Esophagus muscularis mucosa (tissue), 4 donors: ENCODE results near the gene ATP13A2. TPM values are rescaled to one million over a fixed set of nuclear protein-coding genes. Genes with fewer than 3 reads are reported as not detected.

Source experiments
- DNase-seq: peaks from one replicate; pipeline ENCODE4 v3.0.0-alpha.2; 2017; ENCODE audit errors: extremely low spot score
- H3K27ac ChIP-seq, 4 donors: fragments of 200-600 bp; sonication (generic); replicated peaks in 1 of 4; 1 replicate in 3 of 4; 2 replicates in 1 of 4; pipeline ENCODE4 v1.5.1; 2016 to 2019; ENCODE audit warnings: mild to moderate bottlenecking in 1 of 4
- H3K27me3 ChIP-seq, 4 donors: fragments of 200-600 bp; sonication (generic); one replicate each; pipeline versions ENCODE4 v1.5.1 to v1.6.0; 2016 to 2019
- H3K36me3 ChIP-seq, 4 donors: fragments of 200-600 bp; sonication (generic); one replicate each; pipeline ENCODE4 v1.5.1; 2016 to 2019
- H3K4me1 ChIP-seq, 4 donors: fragments of 200-600 bp; sonication (generic); one replicate each; pipeline ENCODE4 v1.5.1; 2016 to 2019
- H3K4me3 ChIP-seq, 4 donors: fragments of 200-600 bp; sonication (generic); 1 replicate in 2 of 4; 2 replicates in 2 of 4; pipeline ENCODE4 v1.5.1; 2016 to 2019; ENCODE audit warnings: mild to moderate bottlenecking in 4 of 4, moderate library complexity in 1 of 4
- H3K9me3 ChIP-seq, 4 donors: fragments of 200-600 bp; sonication (generic); 1 replicate in 3 of 4; 2 replicates in 1 of 4; pipeline ENCODE4 v1.5.1; 2016 to 2019
- EP300 ChIP-seq: sonication (generic); formaldehyde crosslinking; IDR thresholded peaks from one replicate; pipeline ENCODE4 v1.6.1; 2017; ENCODE audit warnings: antibody characterized with exemption
- POLR2A ChIP-seq: fragments of 450-650 bp; IDR thresholded peaks from one replicate; pipeline ENCODE4 v1.6.1; 2017; ENCODE audit warnings: antibody characterized with exemption, moderate library complexity, mild to moderate bottlenecking, low read depth
- POLR2AphosphoS5 ChIP-seq, 2 donors: sonication (generic); formaldehyde crosslinking; IDR thresholded peaks; one replicate each; pipeline ENCODE4 v1.6.1; 2017; ENCODE audit warnings: antibody characterized with exemption in 2 of 2
- WGBS: methylation state at CpG from one replicate; pipeline ENCODE4 v1.1.5; 2018; 5-methylcytosine and 5-hydroxymethylcytosine counted together
- intact Hi-C: fragments of 100-400 bp; cut with DNase I; formaldehyde crosslinking; loops from one replicate; pipeline ENCODE4 v1.15.1; 2023
- total RNA-seq, 4 donors: library from RNA; depleted of rRNA; stranded (reverse); fragments of >200 nt; gene quantifications; one replicate each; pipeline versions ENCODE4 v1.1.0 to v1.2.1, GENCODE V29; 2016
- TF ChIP-seq, protein P1 (sequence below), 3 experiments: fragments of 200-600 bp in 2 of 3; fragments of 450-650 bp in 1 of 3; sonication (generic) in 2 of 3; IDR thresholded peaks; one replicate each; pipeline ENCODE4 v1.5.1; 2017 to 2019; ENCODE audit warnings: antibody characterized with exemption in 3 of 3, mild to moderate bottlenecking in 2 of 3, moderate library complexity in 1 of 3

Gene ATP13A2
- total RNA-seq, 4 donors from 2014 or later, result 16.1 to 30.8 (median 23.2) TPM

- Histone ChIP-seq H3K27ac (no peak overlapping the region), H3K9me3 (no peaks in the 10 kb centered on the region), H3K4me1 (no peaks in the 10 kb centered on the region), H3K36me3 (peaks cover 36 to 95% (median 83%) of the 10 kb centered on the region in 4 donors), H3K27me3 (no peaks in the 10 kb centered on the region), H3K4me3 (no peak overlapping the region)
- 93% methylated on average over 12 of the region's 12 CpGs for WGBS
- TF ChIP-seq POLR2A, result no peak
- TF ChIP-seq EP300, result no peak
- TF ChIP-seq POLR2AphosphoS5 (IDR thresholded peaks at IDR 0.05), result no peak
- TF ChIP-seq, protein P1, sequence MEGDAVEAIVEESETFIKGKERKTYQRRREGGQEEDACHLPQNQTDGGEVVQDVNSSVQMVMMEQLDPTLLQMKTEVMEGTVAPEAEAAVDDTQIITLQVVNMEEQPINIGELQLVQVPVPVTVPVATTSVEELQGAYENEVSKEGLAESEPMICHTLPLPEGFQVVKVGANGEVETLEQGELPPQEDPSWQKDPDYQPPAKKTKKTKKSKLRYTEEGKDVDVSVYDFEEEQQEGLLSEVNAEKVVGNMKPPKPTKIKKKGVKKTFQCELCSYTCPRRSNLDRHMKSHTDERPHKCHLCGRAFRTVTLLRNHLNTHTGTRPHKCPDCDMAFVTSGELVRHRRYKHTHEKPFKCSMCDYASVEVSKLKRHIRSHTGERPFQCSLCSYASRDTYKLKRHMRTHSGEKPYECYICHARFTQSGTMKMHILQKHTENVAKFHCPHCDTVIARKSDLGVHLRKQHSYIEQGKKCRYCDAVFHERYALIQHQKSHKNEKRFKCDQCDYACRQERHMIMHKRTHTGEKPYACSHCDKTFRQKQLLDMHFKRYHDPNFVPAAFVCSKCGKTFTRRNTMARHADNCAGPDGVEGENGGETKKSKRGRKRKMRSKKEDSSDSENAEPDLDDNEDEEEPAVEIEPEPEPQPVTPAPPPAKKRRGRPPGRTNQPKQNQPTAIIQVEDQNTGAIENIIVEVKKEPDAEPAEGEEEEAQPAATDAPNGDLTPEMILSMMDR (IDR thresholded peaks at IDR 0.05), result no peak
- no peak for DNase-seq
- intact Hi-C loops, result no loop called here
Measured at GRCh38 chr1:16991571-16991970, 20.2 kb downstream of the ATP13A2 start.

- Histone ChIP-seq H3K27me3 (no peaks in the 10 kb centered on the region), H3K27ac (no peak overlapping the region), H3K9me3 (no peaks in the 10 kb centered on the region), H3K36me3 (peaks cover 30 to 91% (median 78%) of the 10 kb centered on the region in 4 donors), H3K4me1 (peaks cover 3 to 5% (median 3%) of the 10 kb centered on the region in 4 donors), H3K4me3 (no peak overlapping the region)
- intact Hi-C loops, result no loop called here
- 90% methylated on average over 12 of the region's 22 CpGs for WGBS
- TF ChIP-seq POLR2A (no peak), EP300 (no peak), POLR2AphosphoS5 (IDR thresholded peaks at IDR 0.05) (no peak)
- TF ChIP-seq, protein P1 (IDR thresholded peaks at IDR 0.05), result no peak
- no peak for DNase-seq
Measured at GRCh38 chr1:16989676-16990391, 21.9 kb downstream of the ATP13A2 start.

- Histone ChIP-seq H3K36me3 (peaks cover 30 to 77% (median 70%) of the 10 kb centered on the region in 4 donors), H3K4me1 (peaks cover 8 to 12% (median 11%) of the 10 kb centered on the region in 4 donors)
- no peak for DNase-seq
Measured at GRCh38 chr1:16988210-16988609, 23.5 kb downstream of the ATP13A2 start.

GRCh38 chr1:16986962-16987361 lies 24.8 kb downstream of the ATP13A2 start:
- TF ChIP-seq EP300 (no peak), POLR2AphosphoS5 (IDR thresholded peaks at IDR 0.05) (no peak)
- TF ChIP-seq, protein P1 (IDR thresholded peaks at IDR 0.05), result peak in 1 of 3 experiments; percentile 19
- Histone ChIP-seq H3K4me1 (peaks cover 8 to 12% (median 11%) of the 10 kb centered on the region in 4 donors), H3K4me3 (no peak overlapping the region), H3K27ac (no peak overlapping the region), H3K9me3 (no peaks in the 10 kb centered on the region), H3K27me3 (no peaks in the 10 kb centered on the region), H3K36me3 (peaks cover 30 to 67% (median 61%) of the 10 kb centered on the region in 4 donors)
- 80% methylated on average over 15 of the region's 16 CpGs for WGBS
- no peak for DNase-seq
- intact Hi-C loops, result no loop called here

More at GRCh38 chr1:16988210-16988609, 23.5 kb downstream of the ATP13A2 start:
- intact Hi-C loops, result no loop called here
- no peak overlapping the region for H3K27ac ChIP-seq
- no peaks in the 10 kb centered on the region for H3K9me3 ChIP-seq
- no peaks in the 10 kb centered on the region for H3K27me3 ChIP-seq
- no peak for TF ChIP-seq POLR2AphosphoS5 (IDR thresholded peaks at IDR 0.05)
- TF ChIP-seq EP300, result no peak
- TF ChIP-seq, protein P1 (IDR thresholded peaks at IDR 0.05), result no peak
- TF ChIP-seq POLR2A, result no peak
- WGBS, result 90% methylated on average over 12 of the region's 13 CpGs
- no peak overlapping the region for H3K4me3 ChIP-seq
